Ascending aorta (tissue), 2 donors: ENCODE results near the gene PDIK1L. TPM values are rescaled to one million over a fixed set of nuclear protein-coding genes. Genes with fewer than 3 reads are reported as not detected.

Source experiments
- DNase-seq, 2 donors: peaks; one replicate each; pipeline ENCODE4 v3.0.0-alpha.2; 2019; ENCODE audit warnings: low spot score in 2 of 2
- H3K27ac ChIP-seq, 2 donors: fragments of 200-600 bp; sonication (generic); one replicate each; pipeline ENCODE4 v1.5.1; 2016 to 2017; ENCODE audit warnings: mild to moderate bottlenecking in 1 of 2
- H3K27me3 ChIP-seq: fragments of 200-600 bp; sonication (generic); one replicate; pipeline ENCODE4 v1.5.1; 2017
- H3K36me3 ChIP-seq, 2 donors: fragments of 200-600 bp; sonication (generic); one replicate each; pipeline ENCODE4 v1.5.1; 2016
- H3K4me1 ChIP-seq, 2 donors: fragments of 200-600 bp; sonication (generic); one replicate each; pipeline ENCODE4 v1.5.1; 2016 to 2017; ENCODE audit warnings: mild to moderate bottlenecking in 1 of 2
- H3K4me3 ChIP-seq, 2 donors: fragments of 200-600 bp; sonication (generic); one replicate each; pipeline ENCODE4 v1.5.1; 2016 to 2017; ENCODE audit warnings: mild to moderate bottlenecking in 1 of 2
- H3K9me3 ChIP-seq, 2 donors: fragments of 200-600 bp; sonication (generic); one replicate each; pipeline ENCODE4 v1.5.1; 2016
- intact Hi-C: fragments of 100-400 bp; cut with DNase I; formaldehyde crosslinking; loops from one replicate; pipeline ENCODE4 v1.15.1; 2023
- total RNA-seq: library from RNA; depleted of rRNA; stranded (reverse); fragments of >200 nt; gene quantifications from one replicate; pipeline ENCODE4 v1.1.0, GENCODE V29; 2016
- TF ChIP-seq, protein P1 (sequence below), 3 experiments: fragments of 200-600 bp in 2 of 3; fragments of 450-650 bp in 1 of 3; sonication (generic) in 2 of 3; IDR thresholded peaks; one replicate each; pipeline ENCODE4 v1.5.1; 2016 to 2019; ENCODE audit warnings: antibody characterized with exemption in 3 of 3, mild to moderate bottlenecking in 1 of 3, moderate library complexity in 1 of 3

PDIK1L gene
- total RNA-seq, 1 donor from 2014 or later = 4.0 TPM

DNA sequence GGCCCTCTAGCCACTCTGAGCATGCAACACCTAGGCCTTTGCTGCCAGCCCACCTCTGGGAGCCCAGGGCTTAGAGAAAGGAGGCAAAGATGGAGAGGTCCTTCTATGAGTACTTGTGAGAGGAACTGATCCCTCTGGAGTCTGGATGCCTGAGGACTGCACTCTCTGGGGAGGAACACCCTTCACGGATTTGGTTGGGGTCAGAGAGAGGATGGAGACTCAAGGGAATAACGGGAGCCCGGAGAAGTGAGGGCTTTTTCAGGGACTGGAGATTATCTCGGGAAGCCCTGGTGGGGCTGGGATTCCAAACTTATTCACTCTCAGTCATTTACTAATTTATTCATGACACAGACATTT lies 57.6 kb downstream of the PDIK1L start:
- Histone ChIP-seq H3K27me3 (no peaks in the 10 kb centered on the region), H3K27ac (peak overlapping the region; percentile 41 to 54), H3K4me1 (peaks cover 0 to 6% of the 10 kb centered on the region in 2 donors), H3K9me3 (no peaks in the 10 kb centered on the region), H3K36me3 (no peaks in the 10 kb centered on the region), H3K4me3 (peak overlapping the region; percentile 63 to 90)
- intact Hi-C loops = loop anchor here (1.0 to 10.0 kb wide), 5 partner anchors 65 to 266 kb away; partner anchors contain the start of genes CEP85, DHDDS and STMN1
- DNase-seq = no peak
- TF ChIP-seq, protein P1, sequence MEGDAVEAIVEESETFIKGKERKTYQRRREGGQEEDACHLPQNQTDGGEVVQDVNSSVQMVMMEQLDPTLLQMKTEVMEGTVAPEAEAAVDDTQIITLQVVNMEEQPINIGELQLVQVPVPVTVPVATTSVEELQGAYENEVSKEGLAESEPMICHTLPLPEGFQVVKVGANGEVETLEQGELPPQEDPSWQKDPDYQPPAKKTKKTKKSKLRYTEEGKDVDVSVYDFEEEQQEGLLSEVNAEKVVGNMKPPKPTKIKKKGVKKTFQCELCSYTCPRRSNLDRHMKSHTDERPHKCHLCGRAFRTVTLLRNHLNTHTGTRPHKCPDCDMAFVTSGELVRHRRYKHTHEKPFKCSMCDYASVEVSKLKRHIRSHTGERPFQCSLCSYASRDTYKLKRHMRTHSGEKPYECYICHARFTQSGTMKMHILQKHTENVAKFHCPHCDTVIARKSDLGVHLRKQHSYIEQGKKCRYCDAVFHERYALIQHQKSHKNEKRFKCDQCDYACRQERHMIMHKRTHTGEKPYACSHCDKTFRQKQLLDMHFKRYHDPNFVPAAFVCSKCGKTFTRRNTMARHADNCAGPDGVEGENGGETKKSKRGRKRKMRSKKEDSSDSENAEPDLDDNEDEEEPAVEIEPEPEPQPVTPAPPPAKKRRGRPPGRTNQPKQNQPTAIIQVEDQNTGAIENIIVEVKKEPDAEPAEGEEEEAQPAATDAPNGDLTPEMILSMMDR (IDR thresholded peaks at IDR 0.05) = no peak

DNA sequence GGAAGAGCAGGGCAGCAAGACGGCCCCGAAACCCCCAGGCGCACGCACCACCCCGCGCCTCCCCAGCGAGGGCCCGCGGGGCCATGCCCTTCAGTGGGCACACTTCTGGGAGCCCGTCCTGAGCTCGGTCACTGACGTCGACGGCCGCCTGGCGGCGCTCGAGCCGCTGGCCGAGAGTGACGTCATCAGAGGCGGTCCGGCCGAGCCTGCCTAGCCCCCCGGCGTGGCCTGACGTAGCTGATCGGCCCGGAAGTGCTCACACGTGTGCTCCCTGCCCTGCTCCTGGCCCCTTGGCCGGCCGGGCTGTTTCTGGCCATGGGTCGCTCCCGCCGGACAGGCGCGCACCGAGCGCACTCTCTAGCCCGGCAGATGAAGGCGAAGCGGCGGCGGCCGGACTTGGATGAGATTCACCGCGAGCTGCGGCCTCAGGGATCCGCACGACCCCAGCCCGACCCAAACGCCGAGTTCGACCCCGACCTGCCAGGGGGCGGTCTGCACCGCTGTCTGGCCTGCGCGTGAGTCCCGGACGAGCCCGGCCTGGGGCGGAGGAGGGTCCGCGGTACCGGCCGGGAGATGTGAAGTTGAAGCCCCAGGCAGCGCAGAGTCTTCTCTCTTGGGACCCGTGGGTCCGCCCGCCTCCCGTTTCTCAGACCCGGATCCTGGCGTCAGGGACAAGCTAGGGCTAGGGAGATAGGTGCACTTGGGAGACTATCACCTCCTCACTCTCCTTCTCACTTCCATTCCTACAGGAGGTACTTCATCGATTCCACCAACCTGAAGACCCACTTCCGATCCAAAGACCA lies 58.2 kb downstream of the PDIK1L start, which contains the start of gene ZNF593:
Gene ZNF593 (plus strand): TSS at position 240 of the 803 bp plus-strand sequence. CDS start 76 bp downstream, at position 316.
- peaks cover 0 to 6% of the 10 kb centered on the region in 2 donors for H3K4me1 ChIP-seq
- H3K27me3 ChIP-seq = no peaks in the 10 kb centered on the region
- peak within 1 kb of the TSS; percentile 41 to 54 for H3K27ac ChIP-seq
- peak; percentile 35 to 96 for DNase-seq
- intact Hi-C loops = loop anchor here (1.0 to 10.0 kb wide), 5 partner anchors 64 to 265 kb away; partner anchors contain the start of genes CEP85, DHDDS and STMN1
- no peaks in the 10 kb centered on the region for H3K36me3 ChIP-seq
- TF ChIP-seq, protein P1 (IDR thresholded peaks at IDR 0.05) = peak; percentile 91 to 96 (median 93)
- peak within 1 kb of the TSS; percentile 63 to 90 for H3K4me3 ChIP-seq
- no peaks in the 10 kb centered on the region for H3K9me3 ChIP-seq

DNA sequence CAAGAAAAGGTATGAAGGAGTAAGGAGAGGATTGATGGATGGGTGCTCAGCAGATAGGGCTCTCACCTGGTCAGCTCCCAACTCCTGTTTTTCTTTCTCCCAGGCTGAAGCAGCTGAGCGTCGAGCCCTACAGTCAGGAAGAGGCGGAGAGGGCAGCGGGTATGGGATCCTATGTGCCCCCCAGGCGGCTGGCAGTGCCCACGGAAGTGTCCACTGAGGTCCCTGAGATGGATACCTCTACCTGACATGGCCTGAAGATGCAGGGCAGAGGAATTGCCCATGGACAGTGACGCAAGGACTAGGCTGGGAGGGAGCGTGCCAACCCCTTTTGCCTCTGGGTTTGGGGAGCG lies 58.8 kb downstream of the PDIK1L start:
- intact Hi-C loops = no loop called here
- TF ChIP-seq, protein P1 (IDR thresholded peaks at IDR 0.05) = no peak
- Histone ChIP-seq H3K9me3 (no peaks in the 10 kb centered on the region), H3K27ac (peak overlapping the region in 1 of 2 donors; percentile 41), H3K27me3 (no peaks in the 10 kb centered on the region), H3K4me1 (peaks cover 0 to 6% of the 10 kb centered on the region in 2 donors), H3K4me3 (peak overlapping the region; percentile 63 to 90), H3K36me3 (no peaks in the 10 kb centered on the region)
- DNase-seq = no peak

DNA sequence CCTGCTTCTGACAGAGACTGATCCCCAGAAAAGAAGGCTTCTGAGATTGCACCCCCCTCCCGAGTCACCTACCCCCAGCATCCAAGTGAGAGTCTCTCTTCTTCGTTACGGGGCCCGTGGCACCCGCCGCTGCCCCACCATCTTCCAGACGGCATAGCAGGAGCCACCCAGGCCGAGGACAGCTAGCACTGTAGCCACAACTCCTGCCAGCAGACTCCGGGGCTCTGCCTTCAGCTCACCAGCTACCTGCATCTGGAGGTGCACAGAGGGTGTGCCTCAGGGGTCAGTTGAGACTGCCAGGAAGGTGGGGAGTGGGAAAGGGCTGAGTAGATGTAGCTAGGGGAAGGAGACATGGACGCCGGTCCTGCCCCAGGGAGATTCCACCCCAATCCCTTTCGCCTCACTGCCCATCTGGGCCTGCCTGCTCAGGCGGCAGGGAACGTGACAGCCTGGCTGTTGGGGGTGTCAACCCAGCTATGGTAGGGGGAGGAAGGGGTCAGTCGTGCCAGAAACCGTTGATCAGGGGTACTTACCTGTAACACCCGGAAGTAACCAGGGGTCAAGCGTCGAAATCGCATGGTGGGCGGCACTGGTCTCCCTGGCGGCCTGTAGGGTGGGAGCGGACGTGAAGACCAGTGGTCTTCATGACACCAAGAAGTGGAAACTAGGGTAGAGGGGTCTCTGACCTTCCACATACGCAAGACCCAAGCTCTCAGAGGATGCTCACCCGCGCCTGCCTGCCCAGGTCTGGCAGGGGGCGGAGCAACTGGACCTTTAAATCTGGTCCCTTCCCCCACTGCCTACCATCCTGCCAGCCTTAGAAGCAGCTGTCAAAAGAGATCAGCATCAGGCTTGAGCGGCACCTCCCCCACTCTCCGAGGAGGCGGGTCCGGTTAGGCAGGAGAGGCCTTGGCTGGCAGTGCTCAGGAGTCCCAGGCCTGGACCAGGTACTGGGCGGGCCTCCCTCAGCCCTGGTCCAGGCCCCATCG lies 59.8 kb downstream of the PDIK1L start, which contains the start of gene ZNF593OS:
Gene ZNF593OS (minus strand): TSS at position 749 of the 989 bp plus-strand sequence. CDS start 171 bp downstream, at position 578.
- Histone ChIP-seq H3K36me3 (no peaks in the 10 kb centered on the region), H3K9me3 (no peaks in the 10 kb centered on the region), H3K4me1 (peaks cover 0 to 6% of the 10 kb centered on the region in 2 donors), H3K27me3 (no peaks in the 10 kb centered on the region), H3K27ac (no peak within 1 kb of the TSS), H3K4me3 (peak within 1 kb of the TSS in 1 of 2 donors; percentile 90)
- no peak for DNase-seq
- intact Hi-C loops = no loop called here
- TF ChIP-seq, protein P1 (IDR thresholded peaks at IDR 0.05) = no peak

Other genes starting within 250 kb of the PDIK1L start
- gene PAQR7, start 236.1 kb upstream of the PDIK1L start, total RNA-seq = 6.9 TPM
- 16.8 TPM for gene STMN1, start 205.4 kb upstream of the PDIK1L start, total RNA-seq
- 1.3 TPM for gene PAFAH2, start 113.8 kb upstream of the PDIK1L start, total RNA-seq
- gene EXTL1, start 90.0 kb upstream of the PDIK1L start, total RNA-seq = 0.85 TPM
- not detected for gene SLC30A2, start 65.7 kb upstream of the PDIK1L start, total RNA-seq
- gene TRIM63, start 44.2 kb upstream of the PDIK1L start, total RNA-seq = not detected
- 60.0 TPM for gene FAM110D, start 47.3 kb downstream of the PDIK1L start, total RNA-seq
- gene C1orf232, start 57.1 kb downstream of the PDIK1L start, total RNA-seq = not detected
- gene ZNF593, start 58.1 kb downstream of the PDIK1L start, total RNA-seq = 90.0 TPM
- not detected for gene ZNF593OS, start 60.0 kb downstream of the PDIK1L start, total RNA-seq
- not detected for gene CNKSR1, start 65.7 kb downstream of the PDIK1L start, total RNA-seq
- gene CATSPER4, start 78.8 kb downstream of the PDIK1L start, total RNA-seq = not detected
- 5.0 TPM for gene CEP85, start 122.4 kb downstream of the PDIK1L start, total RNA-seq
- 228 TPM for gene SH3BGRL3, start 168.3 kb downstream of the PDIK1L start, total RNA-seq
- 14.5 TPM for gene UBXN11, start 194.8 kb downstream of the PDIK1L start, total RNA-seq
- gene CD52, start 206.1 kb downstream of the PDIK1L start, total RNA-seq = not detected
- not detected for gene CRYBG2, start 242.3 kb downstream of the PDIK1L start, total RNA-seq